ENCODE results near the gene FLNB.

DNA sequence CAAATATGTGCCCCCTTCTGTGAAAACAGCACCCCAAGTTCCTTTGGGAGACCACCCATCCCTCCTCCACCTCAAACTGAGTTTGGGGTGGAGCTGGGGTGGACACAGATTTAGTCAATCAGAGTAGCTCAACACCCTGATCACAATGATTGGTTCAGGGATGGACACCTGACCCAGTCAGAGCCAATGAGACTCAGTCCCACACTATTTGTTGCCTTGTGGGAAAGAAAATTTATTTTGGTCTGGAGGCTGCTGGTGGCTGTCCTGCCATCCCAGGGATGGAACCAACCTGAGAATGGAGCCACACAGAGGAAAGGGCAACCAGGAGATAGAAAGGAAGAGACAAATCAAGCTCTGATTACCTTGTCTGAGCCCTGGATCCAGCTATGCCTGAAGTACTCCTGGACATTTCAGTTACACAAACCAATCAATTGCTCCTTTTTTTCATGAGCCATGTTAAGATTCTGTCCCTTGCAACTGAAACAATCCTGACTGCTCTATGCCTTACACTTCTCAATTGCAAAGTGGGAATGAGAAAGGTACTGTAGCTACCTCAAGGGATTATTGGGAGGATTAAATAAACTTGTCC lies 192.0 kb downstream of the FLNB start:
- no peak for TF ChIP-seq CTCF (IDR thresholded peaks at IDR 0.05; ENCODE audit: low read length)
- no peak for TF ChIP-seq EZH2 (optimal IDR thresholded peaks at IDR 0.05; ENCODE audit: low read depth, low read length)
- no peak for TF ChIP-seq EZH2phosphoT487 (IDR thresholded peaks at IDR 0.05; ENCODE audit: low read length)
